Left renal cortex interstitium (tissue), 4 donors: ENCODE results near the gene ZRANB2. TPM values are rescaled to one million over a fixed set of nuclear protein-coding genes. Genes with fewer than 3 reads are reported as not detected.
A peak's percentile ranks its signal among the peaks of the same experiment; 100 is the strongest.

ENCODE experiments used
- DNase-seq, 4 donors: peaks; one replicate each; pipeline ENCODE4 v3.0.0-alpha.2; 2013; ENCODE audit warnings: low read depth in 4 of 4, low spot score in 2 of 4, missing footprints in 1 of 4
- polyA plus RNA-seq, 4 donors: library from polyadenylated mRNA; unstranded; fragments of 120-200 nt; gene quantifications; one replicate each; pipeline ENCODE4 v1.2.1, GENCODE V29; 2013; ENCODE audit not compliant: insufficient read length in 4 of 4

The ZRANB2 gene
- polyA plus RNA-seq, result 100 to 1,000 TPM; 157 to 232 (median 185) TPM

GRCh38 chr1:71080739-71081696, at the start of gene ZRANB2:
Gene ZRANB2 (minus strand): TSS chr1:71081035. CDS start chr1:71080995, 40 bp downstream.
- peak; percentile 90 to 97 (median 92) for DNase-seq

DNA sequence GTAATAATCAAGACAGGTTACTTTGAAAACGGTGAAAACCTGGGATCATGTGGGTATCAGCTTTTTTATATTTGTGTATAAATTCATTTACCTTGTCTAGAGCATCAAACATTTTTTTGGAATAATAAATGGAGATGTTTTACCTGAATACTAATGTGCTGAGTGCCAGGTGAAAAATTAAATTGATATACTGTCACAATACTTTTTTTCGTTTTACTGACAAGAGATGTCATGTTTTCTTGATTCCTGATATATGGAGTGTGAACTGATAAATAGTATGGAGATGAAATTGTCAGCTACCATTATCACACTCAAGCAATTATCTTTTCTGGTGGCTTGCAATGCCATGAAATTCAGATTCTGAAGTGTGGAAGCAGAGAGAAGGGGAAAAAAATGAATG, 47.2 kb upstream of the ZRANB2 start:
- no peak for DNase-seq

- DNase-seq, result no peak
Observed at GRCh38 chr1:71118086-71118485, 37.3 kb upstream of the ZRANB2 start.

DNA sequence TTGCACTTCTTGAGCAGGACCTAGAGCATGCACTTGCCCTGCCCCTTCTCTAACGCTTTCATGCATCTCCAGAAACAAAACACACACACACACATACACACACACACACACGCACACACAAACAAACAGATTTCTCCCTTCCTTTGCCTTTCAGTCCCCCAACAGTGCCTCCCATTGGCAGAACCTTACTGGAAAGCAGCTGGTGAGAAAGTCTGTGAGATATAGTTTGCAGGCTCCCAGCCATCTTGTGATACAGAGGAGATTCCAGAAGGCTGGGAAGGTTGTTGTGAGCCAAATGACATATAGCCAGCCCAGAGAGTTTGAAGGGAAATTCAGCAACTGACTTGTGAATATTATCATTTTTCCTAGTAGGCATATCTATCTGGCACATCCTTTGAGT, 35.9 kb upstream of the ZRANB2 start:
- DNase-seq, result no peak

- no peak for DNase-seq
Observed at GRCh38 chr1:71106658-71107322, 26.0 kb upstream of the ZRANB2 start.

GRCh38 chr1:71104417-71104816, 23.6 kb upstream of the ZRANB2 start:
- DNase-seq, result no peak

GRCh38 chr1:71101839-71102376, 21.1 kb upstream of the ZRANB2 start:
- DNase-seq, result no peak

GRCh38 chr1:71097428-71097827, 16.6 kb upstream of the ZRANB2 start:
- DNase-seq, result no peak

DNA sequence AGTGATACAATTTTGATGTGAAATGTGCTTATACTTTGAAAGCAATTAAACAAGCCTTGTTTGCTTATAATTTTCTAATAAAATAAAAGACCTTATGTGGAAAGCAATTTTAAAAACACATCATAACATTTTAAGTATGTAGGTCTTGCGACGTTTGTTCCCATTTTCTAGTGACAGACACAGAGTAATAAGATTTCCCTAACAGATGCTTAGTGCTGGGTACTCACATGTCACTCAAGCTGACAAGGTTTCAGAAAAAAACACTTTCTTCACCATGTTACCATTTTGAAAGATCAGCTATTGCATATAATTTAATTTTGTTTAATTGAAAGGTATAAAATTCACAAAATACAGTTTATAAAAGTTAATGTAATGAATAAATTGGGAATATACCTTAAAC, 14.1 kb upstream of the ZRANB2 start:
- no peak for DNase-seq

GRCh38 chr1:71093938-71094337, 13.1 kb upstream of the ZRANB2 start:
- DNase-seq, result no peak

- DNase-seq, result no peak
Observed at GRCh38 chr1:71089536-71090270, 8.9 kb upstream of the ZRANB2 start.

GRCh38 chr1:71088645-71089287, 7.9 kb upstream of the ZRANB2 start:
- DNase-seq, result no peak

GRCh38 chr1:71087713-71088112, 6.9 kb upstream of the ZRANB2 start:
- DNase-seq, result no peak

GRCh38 chr1:71087060-71087459, 6.2 kb upstream of the ZRANB2 start:
- no peak for DNase-seq

- DNase-seq, result no peak
Observed at GRCh38 chr1:71086331-71086730, 5.5 kb upstream of the ZRANB2 start.

DNA sequence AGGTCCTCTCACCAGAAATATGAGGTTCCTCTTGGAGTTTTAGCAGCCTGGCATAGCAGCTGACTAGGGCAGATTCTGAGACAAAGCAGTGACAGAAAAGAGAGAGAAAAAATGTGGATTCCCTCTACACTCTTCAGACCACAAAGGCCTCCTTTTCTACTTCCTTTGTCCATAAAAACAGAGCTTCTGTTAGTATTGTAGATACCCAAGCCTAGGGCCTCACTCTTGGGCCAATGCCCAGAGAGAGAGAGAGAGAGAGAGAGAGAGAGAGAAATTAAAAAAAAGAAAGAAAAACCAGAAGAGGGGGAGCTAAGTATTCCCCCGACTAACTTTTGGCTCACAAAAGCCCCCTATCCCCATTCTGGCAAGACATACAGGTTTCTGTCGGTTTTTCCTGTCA, 2.4 kb upstream of the ZRANB2 start:
- DNase-seq, result no peak

DNA sequence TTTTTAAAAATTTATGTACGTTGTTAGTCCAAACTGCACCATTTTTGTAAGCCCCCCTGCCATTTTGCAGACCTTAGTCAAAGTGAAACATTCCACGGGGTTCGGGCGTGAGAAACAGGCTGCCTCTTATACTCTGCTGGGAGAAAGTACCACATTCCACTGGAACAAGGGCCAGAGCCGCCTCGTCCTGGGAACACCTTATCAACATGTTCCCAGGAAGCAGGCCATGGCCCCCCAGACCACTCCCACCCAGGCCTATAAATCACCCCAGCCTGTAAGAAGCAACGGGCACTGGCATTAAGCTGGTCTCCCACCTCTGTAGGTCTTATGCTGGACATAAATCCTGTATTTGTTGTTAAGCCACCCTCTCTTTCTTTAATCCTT, 854 bp upstream of the ZRANB2 start:
- DNase-seq, result no peak

DNA sequence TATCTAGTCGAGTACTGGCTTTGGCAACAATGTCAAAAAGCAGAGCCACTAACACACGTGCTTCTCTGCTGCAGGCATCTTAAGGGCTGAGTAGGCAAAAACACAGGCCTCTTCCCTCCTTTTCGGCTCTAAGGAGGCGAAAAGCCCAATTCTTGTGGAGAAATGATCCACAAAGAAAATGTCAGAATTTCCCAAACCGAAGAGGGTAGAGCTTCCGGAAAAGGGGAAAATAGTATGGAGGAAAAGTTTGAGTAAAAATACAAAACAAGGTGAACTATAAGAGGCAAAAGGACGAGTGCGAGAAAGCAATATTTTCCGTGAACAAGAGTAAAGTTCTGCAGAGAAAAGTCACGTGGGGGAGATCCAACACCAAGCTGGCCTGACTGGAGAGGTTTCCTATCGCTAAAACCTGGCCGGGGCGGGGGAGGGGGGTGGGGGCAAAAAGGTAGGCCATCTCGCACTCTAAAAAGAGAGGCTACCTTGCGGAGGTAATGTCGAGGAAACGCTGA, 551 bp downstream of the ZRANB2 start:
- peak in 2 of 4 donors; percentile 11 to 43 for DNase-seq

DNA sequence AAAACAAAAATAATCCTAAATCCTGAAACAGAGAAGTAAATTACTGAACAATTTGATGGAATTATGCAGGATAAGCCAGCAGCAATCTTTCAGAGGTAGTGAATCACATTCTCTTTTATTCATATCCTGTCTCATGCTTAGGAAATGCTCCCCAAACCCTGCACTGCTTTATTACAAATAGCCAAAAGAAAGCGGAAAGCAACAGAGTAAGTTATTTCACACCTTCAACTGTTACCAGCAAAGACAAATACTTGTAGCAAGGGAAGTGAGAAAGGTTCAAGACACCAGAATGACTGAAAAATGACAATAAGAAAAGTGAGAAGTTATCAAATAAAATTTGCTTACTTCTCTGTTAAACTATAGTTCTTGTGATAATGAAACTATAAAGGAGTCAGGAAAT, 6.2 kb downstream of the ZRANB2 start:
- no peak for DNase-seq

DNA sequence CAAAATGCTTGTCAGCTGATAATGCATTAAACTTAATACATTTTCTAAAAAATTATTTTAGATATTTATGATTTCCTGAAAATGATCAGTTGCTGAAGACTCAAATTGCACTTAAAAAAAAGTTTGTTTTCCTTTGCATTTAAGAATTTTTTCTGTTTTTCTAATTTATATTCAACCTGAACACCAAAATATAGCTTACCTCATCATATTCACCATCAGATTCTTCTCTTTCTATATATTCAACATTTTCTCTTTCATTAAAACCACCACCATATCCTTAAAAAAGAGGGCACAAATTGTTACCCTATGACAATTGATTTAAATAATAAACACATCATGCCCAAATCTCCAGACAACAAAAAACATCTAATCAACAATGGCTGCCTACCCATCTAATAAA, 8.6 kb downstream of the ZRANB2 start:
- no peak for DNase-seq
